ENCODE measurements around the gene ARHGEF2. TPM values are rescaled to one million over a fixed set of nuclear protein-coding genes. Genes with fewer than 3 reads are reported as not detected.
A peak's percentile ranks its signal among the peaks of the same experiment; 100 is the strongest.
"Not testable (repeated sequence)": the region's sequence is repeated elsewhere in the genome, so short reads cannot be mapped to it uniquely, and the experiment has no call there.

ARHGEF2 gene
- total RNA-seq, 1 donor from 2014 or later = 57.1 TPM

- peak; percentile 57 for DNase-seq (ENCODE audit: low read depth)
- Histone ChIP-seq H3K27me3 (ENCODE audit: control insufficient read depth, insufficient read depth, low read length) (no peaks in the 10 kb centered on the region), H3K36me3 (ENCODE audit: control insufficient read depth, insufficient read depth, low read length) (no peaks in the 10 kb centered on the region), H3K4me3 (ENCODE audit: low read depth, low read length) (no peak overlapping the region)
- peak; percentile 99 for TF ChIP-seq CTCF (IDR thresholded peaks at IDR 0.05; ENCODE audit: insufficient read depth, low read length, severe bottlenecking)
- no peak for FAIRE-seq
These were observed 11.1 kb upstream of the ARHGEF2 start for GRCh38 chr1:155989242-155990004.

- H3K27me3 ChIP-seq (ENCODE audit: control insufficient read depth, insufficient read depth, low read length); DNase-seq (ENCODE audit: low read depth); FAIRE-seq; H3K36me3 ChIP-seq (ENCODE audit: control insufficient read depth, insufficient read depth, low read length); H3K4me3 ChIP-seq (ENCODE audit: low read depth, low read length): not testable (repeated sequence)
These were observed 6.7 kb upstream of the ARHGEF2 start for GRCh38 chr1:155984903-155985645.

- FAIRE-seq (no peak), DNase-seq (ENCODE audit: low read depth) (no peak)
- Histone ChIP-seq H3K36me3 (ENCODE audit: control insufficient read depth, insufficient read depth, low read length) (no peaks in the 10 kb centered on the region), H3K27me3 (ENCODE audit: control insufficient read depth, insufficient read depth, low read length) (no peaks in the 10 kb centered on the region), H3K4me3 (ENCODE audit: low read depth, low read length) (peak overlapping the region; percentile 28)
- TF ChIP-seq CTCF (IDR thresholded peaks at IDR 0.05; ENCODE audit: insufficient read depth, low read length, severe bottlenecking) = no peak
These were observed 6.0 kb upstream of the ARHGEF2 start for GRCh38 chr1:155984341-155984740.

- Histone ChIP-seq H3K36me3 (ENCODE audit: control insufficient read depth, insufficient read depth, low read length) (no peaks in the 10 kb centered on the region), H3K4me3 (ENCODE audit: low read depth, low read length) (peak overlapping the region; percentile 28), H3K27me3 (ENCODE audit: control insufficient read depth, insufficient read depth, low read length) (no peaks in the 10 kb centered on the region)
- peak; percentile 7 for FAIRE-seq
- peak; percentile 80 for DNase-seq (ENCODE audit: low read depth)
- peak; percentile 28 for TF ChIP-seq CTCF (IDR thresholded peaks at IDR 0.05; ENCODE audit: insufficient read depth, low read length, severe bottlenecking)
These were observed 5.1 kb upstream of the ARHGEF2 start for GRCh38 chr1:155983191-155984024.

GRCh38 chr1:155982106-155982505 is 3.8 kb upstream of the ARHGEF2 start:
- DNase-seq (ENCODE audit: low read depth) (no peak), FAIRE-seq (no peak)
- TF ChIP-seq CTCF (IDR thresholded peaks at IDR 0.05; ENCODE audit: insufficient read depth, low read length, severe bottlenecking) = no peak
- Histone ChIP-seq H3K4me3 (ENCODE audit: low read depth, low read length) (no peak overlapping the region), H3K36me3 (ENCODE audit: control insufficient read depth, insufficient read depth, low read length) (no peaks in the 10 kb centered on the region), H3K27me3 (ENCODE audit: control insufficient read depth, insufficient read depth, low read length) (no peaks in the 10 kb centered on the region)

Data from bronchial epithelial cell (primary cell).